ENCODE measurements around the gene CRACR2B.
A peak's percentile ranks its signal among the peaks of the same experiment; 100 is the strongest.

CRACR2B gene

GRCh38 chr11:830295-831117 is 2.8 kb downstream of the CRACR2B start:
- no peak overlapping the region for H2BK5ac ChIP-seq (ENCODE audit: low read length)
- H3K36me3 ChIP-seq (ENCODE audit: control insufficient read depth, insufficient read depth, low read length), result no peaks in the 10 kb centered on the region
- no peak overlapping the region for H3K4ac ChIP-seq (ENCODE audit: low read depth, low read length)
- H3K4me3 ChIP-seq (ENCODE audit: low read length), result no peak overlapping the region
- H3K56ac ChIP-seq (ENCODE audit: low read length), result peak overlapping the region; percentile 76
- no CpG with 5 or more reads among the region's 78 CpGs for WGBS (ENCODE audit: extremely low coverage, insufficient coverage, low lambda C conversion rate)
- H3K79me1 ChIP-seq (ENCODE audit: low read length), result peaks cover 2% of the 10 kb centered on the region
- no peak overlapping the region for H2BK15ac ChIP-seq (replicated peaks; ENCODE audit: low read depth)
- no peak overlapping the region for H2BK120ac ChIP-seq (ENCODE audit: low read depth, low read length)
- no peak overlapping the region for H4K8ac ChIP-seq (ENCODE audit: low read depth, low read length)
- H3K4me1 ChIP-seq (ENCODE audit: control insufficient read depth, low read depth, low read length), result peaks cover 11% of the 10 kb centered on the region
- peak; percentile 90 for DNase-seq
- H3K18ac ChIP-seq (ENCODE audit: low read length), result no peak overlapping the region
- no peak overlapping the region for H4K5ac ChIP-seq (ENCODE audit: low read length)
- H3K27ac ChIP-seq (ENCODE audit: low read depth, low read length), result no peak overlapping the region
- H3K9ac ChIP-seq (ENCODE audit: low read length), result peak overlapping the region; percentile 71
- H3K79me2 ChIP-seq (ENCODE audit: control insufficient read depth, insufficient read depth, low read length), result no peaks in the 10 kb centered on the region
- peak overlapping the region; percentile 66 for H3K23ac ChIP-seq (ENCODE audit: low read length)
- no peak overlapping the region for H2AK5ac ChIP-seq (ENCODE audit: low read length)
- H3K4me2 ChIP-seq (ENCODE audit: low read length), result peak overlapping the region; percentile 80
- H3K27me3 ChIP-seq (ENCODE audit: insufficient read depth, low read length, poor library complexity), result peaks cover 3% of the 10 kb centered on the region

- H3K4ac ChIP-seq (ENCODE audit: low read depth, low read length), result no peak overlapping the region
- no peak overlapping the region for H2BK5ac ChIP-seq (ENCODE audit: low read length)
- no peak overlapping the region for H3K18ac ChIP-seq (ENCODE audit: low read length)
- H3K56ac ChIP-seq (ENCODE audit: low read length), result no peak overlapping the region
- H3K79me1 ChIP-seq (ENCODE audit: low read length), result peaks cover 2% of the 10 kb centered on the region
- H3K36me3 ChIP-seq (ENCODE audit: control insufficient read depth, insufficient read depth, low read length), result no peaks in the 10 kb centered on the region
- DNase-seq, result no peak
- H3K27ac ChIP-seq (ENCODE audit: low read depth, low read length), result no peak overlapping the region
- no peaks in the 10 kb centered on the region for H3K79me2 ChIP-seq (ENCODE audit: control insufficient read depth, insufficient read depth, low read length)
- H3K27me3 ChIP-seq (ENCODE audit: insufficient read depth, low read length, poor library complexity), result peaks cover 3% of the 10 kb centered on the region
- no peak overlapping the region for H3K9ac ChIP-seq (ENCODE audit: low read length)
- H3K4me1 ChIP-seq (ENCODE audit: control insufficient read depth, low read depth, low read length), result peaks cover 11% of the 10 kb centered on the region
- H4K5ac ChIP-seq (ENCODE audit: low read length), result no peak overlapping the region
- no peak overlapping the region for H3K23ac ChIP-seq (ENCODE audit: low read length)
- no peak overlapping the region for H3K4me3 ChIP-seq (ENCODE audit: low read length)
- no CpG with 5 or more reads among the region's 31 CpGs for WGBS (ENCODE audit: extremely low coverage, insufficient coverage, low lambda C conversion rate)
- H2BK15ac ChIP-seq (replicated peaks; ENCODE audit: low read depth), result no peak overlapping the region
- no peak overlapping the region for H2AK5ac ChIP-seq (ENCODE audit: low read length)
- no peak overlapping the region for H4K8ac ChIP-seq (ENCODE audit: low read depth, low read length)
- no peak overlapping the region for H3K4me2 ChIP-seq (ENCODE audit: low read length)
- H2BK120ac ChIP-seq (ENCODE audit: low read depth, low read length), result no peak overlapping the region
Measured at GRCh38 chr11:831118-831864, 3.6 kb downstream of the CRACR2B start.

DNA sequence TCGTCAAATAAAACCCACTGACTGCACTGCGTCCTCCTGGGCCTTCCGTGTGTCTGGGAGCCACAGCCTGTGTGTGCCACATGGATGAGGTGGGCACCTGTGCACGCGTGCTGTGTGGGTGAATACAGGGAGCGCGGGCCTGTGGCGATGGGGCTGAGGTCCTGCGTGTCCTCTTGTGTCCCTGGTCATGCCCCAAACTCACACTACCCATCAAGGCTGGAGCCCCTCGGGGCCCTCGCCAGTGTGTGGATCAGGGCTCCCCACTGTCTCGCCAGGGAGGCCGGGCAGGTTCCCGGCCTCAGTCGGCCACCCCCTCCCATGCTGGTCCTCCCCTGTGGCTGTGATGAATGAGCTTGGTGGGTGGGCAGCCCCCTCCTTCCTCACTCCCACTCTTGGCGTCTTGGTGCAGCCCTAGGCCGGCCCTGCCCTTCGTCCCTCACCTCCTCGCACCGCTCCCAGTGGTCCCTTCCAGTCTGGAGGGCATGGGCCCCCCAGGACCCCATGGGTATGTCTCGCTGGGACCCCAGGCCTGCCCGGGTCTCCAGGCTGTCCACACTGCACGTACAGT is 4.3 kb downstream of the CRACR2B start:
- Histone ChIP-seq H2BK15ac (replicated peaks; ENCODE audit: low read depth) (no peak overlapping the region), H2BK120ac (ENCODE audit: low read depth, low read length) (no peak overlapping the region), H3K18ac (ENCODE audit: low read length) (no peak overlapping the region), H3K36me3 (ENCODE audit: control insufficient read depth, insufficient read depth, low read length) (no peaks in the 10 kb centered on the region), H3K4ac (ENCODE audit: low read depth, low read length) (no peak overlapping the region), H3K79me1 (ENCODE audit: low read length) (peaks cover 2% of the 10 kb centered on the region), H3K79me2 (ENCODE audit: control insufficient read depth, insufficient read depth, low read length) (no peaks in the 10 kb centered on the region), H3K27ac (ENCODE audit: low read depth, low read length) (no peak overlapping the region), H4K5ac (ENCODE audit: low read length) (no peak overlapping the region), H4K8ac (ENCODE audit: low read depth, low read length) (no peak overlapping the region), H2BK5ac (ENCODE audit: low read length) (no peak overlapping the region), H3K4me2 (ENCODE audit: low read length) (peak overlapping the region; percentile 46), H2AK5ac (ENCODE audit: low read length) (no peak overlapping the region), H3K4me1 (ENCODE audit: control insufficient read depth, low read depth, low read length) (peaks cover 11% of the 10 kb centered on the region), H3K9ac (ENCODE audit: low read length) (peak overlapping the region; percentile 78), H3K4me3 (ENCODE audit: low read length) (peak overlapping the region; percentile 34), H3K27me3 (ENCODE audit: insufficient read depth, low read length, poor library complexity) (peaks cover 3% of the 10 kb centered on the region), H3K56ac (ENCODE audit: low read length) (peak overlapping the region; percentile 94), H3K23ac (ENCODE audit: low read length) (peak overlapping the region; percentile 89)
- WGBS (ENCODE audit: extremely low coverage, insufficient coverage, low lambda C conversion rate), result no CpG with 5 or more reads among the region's 23 CpGs
- DNase-seq, result no peak

- WGBS (ENCODE audit: extremely low coverage, insufficient coverage, low lambda C conversion rate), result no CpG with 5 or more reads among the region's 67 CpGs
- Histone ChIP-seq H3K27me3 (ENCODE audit: insufficient read depth, low read length, poor library complexity) (peaks cover 3% of the 10 kb centered on the region), H3K18ac (ENCODE audit: low read length) (peak within 1 kb of the TSS; percentile 62), H2BK5ac (ENCODE audit: low read length) (no peak within 1 kb of the TSS), H3K4me2 (ENCODE audit: low read length) (peak within 1 kb of the TSS; percentile 77), H2BK15ac (replicated peaks; ENCODE audit: low read depth) (no peak within 1 kb of the TSS), H3K79me2 (ENCODE audit: control insufficient read depth, insufficient read depth, low read length) (no peaks in the 10 kb centered on the region), H3K27ac (ENCODE audit: low read depth, low read length) (peak within 1 kb of the TSS; percentile 50), H3K36me3 (ENCODE audit: control insufficient read depth, insufficient read depth, low read length) (peaks cover 2% of the 10 kb centered on the region), H2BK120ac (ENCODE audit: low read depth, low read length) (no peak within 1 kb of the TSS), H3K79me1 (ENCODE audit: low read length) (peaks cover 2% of the 10 kb centered on the region), H3K9ac (ENCODE audit: low read length) (peak within 1 kb of the TSS; percentile 78), H3K4ac (ENCODE audit: low read depth, low read length) (peak within 1 kb of the TSS; percentile 18), H4K5ac (ENCODE audit: low read length) (no peak within 1 kb of the TSS), H3K56ac (ENCODE audit: low read length) (peak within 1 kb of the TSS; percentile 94), H3K23ac (ENCODE audit: low read length) (peak within 1 kb of the TSS; percentile 89), H3K4me3 (ENCODE audit: low read length) (peak within 1 kb of the TSS; percentile 71), H4K8ac (ENCODE audit: low read depth, low read length) (no peak within 1 kb of the TSS), H3K4me1 (ENCODE audit: control insufficient read depth, low read depth, low read length) (peaks cover 11% of the 10 kb centered on the region), H2AK5ac (ENCODE audit: low read length) (peak within 1 kb of the TSS; percentile 11)
- DNase-seq, result peak; percentile 79
Measured at GRCh38 chr11:832529-833113, 4.9 kb downstream of the CRACR2B start, which contains the start of gene CD151. Gene CD151 (plus strand): TSS chr11:832952. CDS start chr11:836070, 3,118 bp downstream.

DNA sequence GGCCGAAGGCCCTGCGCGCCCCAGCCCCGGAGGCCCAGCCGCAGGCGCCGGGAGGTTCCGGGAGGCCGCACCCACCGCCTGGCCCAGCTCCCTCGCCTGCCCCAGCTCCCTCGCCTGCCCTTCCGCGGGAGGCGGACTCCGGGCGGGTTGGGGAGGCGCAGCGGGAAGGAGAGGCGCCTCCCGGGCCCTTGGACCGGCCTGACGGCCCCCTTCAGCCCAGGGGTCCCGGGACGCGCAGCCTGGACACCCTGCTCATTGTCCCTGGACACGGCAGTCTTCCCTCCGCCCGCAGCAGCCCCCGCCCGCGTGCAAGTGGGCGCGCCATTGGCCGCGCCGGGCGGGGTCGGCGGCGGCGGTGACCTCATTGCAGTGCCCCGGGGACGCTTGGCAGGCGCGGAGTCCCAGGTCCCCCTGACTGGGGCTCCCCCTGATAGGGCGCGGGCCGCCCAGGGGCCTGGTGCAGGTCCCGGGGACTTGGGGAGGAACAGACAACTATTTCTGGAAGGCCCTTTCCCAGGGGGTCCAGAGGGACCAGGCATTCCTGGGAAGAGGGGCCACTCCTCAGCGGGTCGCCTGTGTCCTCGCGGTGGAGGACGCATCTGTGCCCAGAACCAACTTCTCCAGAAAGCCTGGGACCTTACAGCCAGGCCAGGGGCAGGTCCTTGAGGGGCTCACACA is 5.5 kb downstream of the CRACR2B start:
- peaks cover 3% of the 10 kb centered on the region for H3K27me3 ChIP-seq (ENCODE audit: insufficient read depth, low read length, poor library complexity)
- H3K4ac ChIP-seq (ENCODE audit: low read depth, low read length), result peak overlapping the region; percentile 18
- H3K36me3 ChIP-seq (ENCODE audit: control insufficient read depth, insufficient read depth, low read length), result peaks cover 2% of the 10 kb centered on the region
- H2BK120ac ChIP-seq (ENCODE audit: low read depth, low read length), result no peak overlapping the region
- H3K18ac ChIP-seq (ENCODE audit: low read length), result peak overlapping the region; percentile 62
- H3K4me2 ChIP-seq (ENCODE audit: low read length), result peak overlapping the region; percentile 77
- H3K27ac ChIP-seq (ENCODE audit: low read depth, low read length), result peak overlapping the region; percentile 26
- peak overlapping the region; percentile 71 for H3K4me3 ChIP-seq (ENCODE audit: low read length)
- H4K8ac ChIP-seq (ENCODE audit: low read depth, low read length), result no peak overlapping the region
- no peak overlapping the region for H2BK15ac ChIP-seq (replicated peaks; ENCODE audit: low read depth)
- peaks cover 11% of the 10 kb centered on the region for H3K4me1 ChIP-seq (ENCODE audit: control insufficient read depth, low read depth, low read length)
- peak overlapping the region; percentile 72 for H3K23ac ChIP-seq (ENCODE audit: low read length)
- no peak overlapping the region for H2BK5ac ChIP-seq (ENCODE audit: low read length)
- no peak overlapping the region for H4K5ac ChIP-seq (ENCODE audit: low read length)
- peak overlapping the region; percentile 77 for H3K9ac ChIP-seq (ENCODE audit: low read length)
- DNase-seq, result no peak
- WGBS (ENCODE audit: extremely low coverage, insufficient coverage, low lambda C conversion rate), result no CpG with 5 or more reads among the region's 55 CpGs
- no peaks in the 10 kb centered on the region for H3K79me2 ChIP-seq (ENCODE audit: control insufficient read depth, insufficient read depth, low read length)
- H3K56ac ChIP-seq (ENCODE audit: low read length), result peak overlapping the region; percentile 92
- H2AK5ac ChIP-seq (ENCODE audit: low read length), result no peak overlapping the region
- H3K79me1 ChIP-seq (ENCODE audit: low read length), result peaks cover 2% of the 10 kb centered on the region

Measured in mesendoderm (in vitro differentiated cells).